ENCODE data around the gene CDH23.

CDH23 gene

DNA sequence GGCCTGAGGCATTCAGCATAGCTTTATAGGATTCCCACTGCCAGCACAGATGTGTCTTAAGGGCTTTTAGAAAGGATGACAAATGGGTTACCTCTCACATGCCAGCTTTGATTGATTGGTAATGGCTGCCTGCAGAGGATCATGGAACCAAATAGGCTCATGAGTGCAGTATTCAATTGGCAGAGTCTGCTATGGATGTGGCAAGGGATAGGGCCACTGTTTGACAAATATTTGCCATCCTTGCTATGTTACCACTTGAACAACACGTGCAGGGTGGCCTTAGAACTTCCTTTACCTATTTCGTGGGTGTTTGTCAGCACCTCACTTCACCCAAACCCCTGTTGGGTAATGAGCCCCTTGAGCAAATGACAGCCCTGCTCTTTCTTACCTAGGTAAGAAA, 183.7 kb downstream of the CDH23 start:
- Histone ChIP-seq H3K36me3 (ENCODE audit: control insufficient read depth in 5 of 5, insufficient read depth in 5 of 5, low read length in 5 of 5) (peaks cover 0 to 4% (median 3%) of the 10 kb centered on the region in 5 donors), H3K4me3 (ENCODE audit: low read depth in 1 of 5, low read length in 5 of 5) (no peak overlapping the region), H3K27me3 (ENCODE audit: control insufficient read depth in 5 of 5, insufficient read depth in 4 of 5, low read length in 5 of 5) (no peaks in the 10 kb centered on the region), H3K4me1 (ENCODE audit: control insufficient read depth in 5 of 5, insufficient read depth in 5 of 5, low read length in 5 of 5) (peaks cover 0 to 12% (median 10%) of the 10 kb centered on the region in 5 donors), H3K9me3 (ENCODE audit: control insufficient read depth in 5 of 5, low read length in 5 of 5) (no peaks in the 10 kb centered on the region), H3K27ac (ENCODE audit: low read depth, low read length) (no peak overlapping the region), H3K9ac (ENCODE audit: low read length in 5 of 5) (no peak overlapping the region)

- H3K27ac ChIP-seq (ENCODE audit: low read depth, low read length): no peak overlapping the region
- H3K9ac ChIP-seq (ENCODE audit: low read length in 5 of 5): no peak overlapping the region
- peaks cover 0 to 9% (median 5%) of the 10 kb centered on the region in 5 donors for H3K4me1 ChIP-seq (ENCODE audit: control insufficient read depth in 5 of 5, insufficient read depth in 5 of 5, low read length in 5 of 5)
- no peak overlapping the region for H3K4me3 ChIP-seq (ENCODE audit: low read depth in 1 of 5, low read length in 5 of 5)
- no peaks in the 10 kb centered on the region for H3K9me3 ChIP-seq (ENCODE audit: control insufficient read depth in 5 of 5, low read length in 5 of 5)
- peaks cover 0 to 4% (median 3%) of the 10 kb centered on the region in 5 donors for H3K36me3 ChIP-seq (ENCODE audit: control insufficient read depth in 5 of 5, insufficient read depth in 5 of 5, low read length in 5 of 5)
- H3K27me3 ChIP-seq (ENCODE audit: control insufficient read depth in 5 of 5, insufficient read depth in 4 of 5, low read length in 5 of 5): no peaks in the 10 kb centered on the region
These were observed 184.2 kb downstream of the CDH23 start for GRCh38 chr10:71580926-71581325.

DNA sequence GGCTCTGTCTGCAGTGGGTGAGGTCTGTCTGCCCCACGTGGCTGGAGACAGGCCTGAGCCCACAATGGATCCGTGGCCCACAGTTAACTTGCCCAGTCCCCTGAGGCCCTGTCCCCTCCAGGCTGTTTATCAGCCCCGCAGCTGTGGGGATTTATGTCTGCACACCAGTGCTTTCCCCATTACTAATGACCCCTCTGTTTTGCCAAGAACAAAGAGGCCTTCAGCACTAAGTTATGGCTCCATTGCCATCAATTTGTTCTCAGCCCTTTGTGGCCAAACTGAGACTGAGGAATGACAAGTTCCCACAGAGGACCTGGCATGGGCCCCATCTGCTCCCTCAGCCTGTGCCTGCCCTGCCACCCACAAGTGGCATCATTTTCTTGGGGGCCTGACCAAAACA, 184.7 kb downstream of the CDH23 start:
- Histone ChIP-seq H3K27ac (ENCODE audit: low read depth, low read length) (no peak overlapping the region), H3K4me1 (ENCODE audit: control insufficient read depth in 5 of 5, insufficient read depth in 5 of 5, low read length in 5 of 5) (peaks cover 0 to 4% (median under 1%) of the 10 kb centered on the region in 5 donors), H3K36me3 (ENCODE audit: control insufficient read depth in 5 of 5, insufficient read depth in 5 of 5, low read length in 5 of 5) (peaks cover 0 to 4% (median 3%) of the 10 kb centered on the region in 5 donors), H3K9me3 (ENCODE audit: control insufficient read depth in 5 of 5, low read length in 5 of 5) (no peaks in the 10 kb centered on the region), H3K27me3 (ENCODE audit: control insufficient read depth in 5 of 5, insufficient read depth in 4 of 5, low read length in 5 of 5) (no peaks in the 10 kb centered on the region), H3K9ac (ENCODE audit: low read length in 5 of 5) (no peak overlapping the region), H3K4me3 (ENCODE audit: low read depth in 1 of 5, low read length in 5 of 5) (no peak overlapping the region)

- Histone ChIP-seq H3K27me3 (ENCODE audit: control insufficient read depth in 5 of 5, insufficient read depth in 4 of 5, low read length in 5 of 5) (no peaks in the 10 kb centered on the region), H3K27ac (ENCODE audit: low read depth, low read length) (no peak overlapping the region), H3K4me3 (ENCODE audit: low read depth in 1 of 5, low read length in 5 of 5) (no peak overlapping the region), H3K4me1 (ENCODE audit: control insufficient read depth in 5 of 5, insufficient read depth in 5 of 5, low read length in 5 of 5) (peaks cover 0 to 3% (median 0%) of the 10 kb centered on the region in 5 donors), H3K9ac (ENCODE audit: low read length in 5 of 5) (no peak overlapping the region), H3K36me3 (ENCODE audit: control insufficient read depth in 5 of 5, insufficient read depth in 5 of 5, low read length in 5 of 5) (peaks cover 0 to 4% (median 3%) of the 10 kb centered on the region in 5 donors), H3K9me3 (ENCODE audit: control insufficient read depth in 5 of 5, low read length in 5 of 5) (no peaks in the 10 kb centered on the region)
These were observed 185.3 kb downstream of the CDH23 start for GRCh38 chr10:71582019-71582418.

GRCh38 chr10:71582506-71583475, 186.1 kb downstream of the CDH23 start:
- H3K27ac ChIP-seq (ENCODE audit: low read depth, low read length): no peak overlapping the region
- H3K4me1 ChIP-seq (ENCODE audit: control insufficient read depth in 5 of 5, insufficient read depth in 5 of 5, low read length in 5 of 5): peaks cover 0 to 3% (median 0%) of the 10 kb centered on the region in 5 donors
- H3K9ac ChIP-seq (ENCODE audit: low read length in 5 of 5): no peak overlapping the region
- H3K36me3 ChIP-seq (ENCODE audit: control insufficient read depth in 5 of 5, insufficient read depth in 5 of 5, low read length in 5 of 5): peaks cover 0 to 4% (median 1%) of the 10 kb centered on the region in 5 donors
- no peaks in the 10 kb centered on the region for H3K27me3 ChIP-seq (ENCODE audit: control insufficient read depth in 5 of 5, insufficient read depth in 4 of 5, low read length in 5 of 5)
- no peak overlapping the region for H3K4me3 ChIP-seq (ENCODE audit: low read depth in 1 of 5, low read length in 5 of 5)
- H3K9me3 ChIP-seq (ENCODE audit: control insufficient read depth in 5 of 5, low read length in 5 of 5): no peaks in the 10 kb centered on the region

- H3K27ac ChIP-seq (ENCODE audit: low read depth, low read length): no peak overlapping the region
- peaks cover 0 to 3% (median 1%) of the 10 kb centered on the region in 5 donors for H3K4me1 ChIP-seq (ENCODE audit: control insufficient read depth in 5 of 5, insufficient read depth in 5 of 5, low read length in 5 of 5)
- no peaks in the 10 kb centered on the region for H3K9me3 ChIP-seq (ENCODE audit: control insufficient read depth in 5 of 5, low read length in 5 of 5)
- H3K36me3 ChIP-seq (ENCODE audit: control insufficient read depth in 5 of 5, insufficient read depth in 5 of 5, low read length in 5 of 5): peaks cover 0 to 4% (median 0%) of the 10 kb centered on the region in 5 donors
- no peaks in the 10 kb centered on the region for H3K27me3 ChIP-seq (ENCODE audit: control insufficient read depth in 5 of 5, insufficient read depth in 4 of 5, low read length in 5 of 5)
- no peak overlapping the region for H3K9ac ChIP-seq (ENCODE audit: low read length in 5 of 5)
- no peak overlapping the region for H3K4me3 ChIP-seq (ENCODE audit: low read depth in 1 of 5, low read length in 5 of 5)
These were observed 187.7 kb downstream of the CDH23 start for GRCh38 chr10:71584461-71584860.

DNA sequence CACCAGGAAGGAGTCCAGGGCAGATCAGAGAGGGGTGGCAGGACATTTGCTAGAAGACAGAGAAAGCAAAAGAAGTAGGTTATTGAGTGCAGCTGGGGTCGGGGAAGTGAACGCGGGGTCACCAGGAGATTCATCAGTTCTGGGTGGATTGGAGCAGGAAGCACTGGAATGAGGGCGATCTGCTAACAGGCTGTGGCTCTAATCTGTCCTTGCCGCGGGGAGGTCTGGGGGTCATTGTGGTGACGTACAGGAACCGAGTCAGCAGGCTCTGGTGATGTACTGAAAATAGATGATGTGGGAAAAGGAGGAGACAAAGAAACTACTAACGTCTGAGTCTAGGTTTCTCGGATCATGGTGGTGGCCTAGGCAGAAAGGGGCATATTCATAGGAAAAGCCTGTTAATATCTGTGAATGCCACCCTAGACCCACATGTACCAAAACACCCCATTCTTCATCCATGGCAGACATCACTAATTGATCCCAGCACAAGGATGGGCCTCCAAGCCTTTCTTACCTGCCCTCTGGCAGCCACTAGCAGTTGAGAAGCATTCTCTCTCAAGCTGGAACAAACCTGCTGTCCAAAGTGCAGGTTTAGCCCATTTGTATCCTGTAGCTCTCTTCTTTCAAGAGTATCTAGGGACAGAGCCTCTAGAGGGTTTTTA, 188.3 kb downstream of the CDH23 start:
- no peak overlapping the region for H3K4me3 ChIP-seq (ENCODE audit: low read depth in 1 of 5, low read length in 5 of 5)
- no peaks in the 10 kb centered on the region for H3K9me3 ChIP-seq (ENCODE audit: control insufficient read depth in 5 of 5, low read length in 5 of 5)
- no peak overlapping the region for H3K9ac ChIP-seq (ENCODE audit: low read length in 5 of 5)
- H3K27ac ChIP-seq (ENCODE audit: low read depth, low read length): no peak overlapping the region
- H3K36me3 ChIP-seq (ENCODE audit: control insufficient read depth in 5 of 5, insufficient read depth in 5 of 5, low read length in 5 of 5): peaks cover 0 to 4% (median 0%) of the 10 kb centered on the region in 5 donors
- no peaks in the 10 kb centered on the region for H3K27me3 ChIP-seq (ENCODE audit: control insufficient read depth in 5 of 5, insufficient read depth in 4 of 5, low read length in 5 of 5)
- peaks cover 0 to 7% (median 6%) of the 10 kb centered on the region in 5 donors for H3K4me1 ChIP-seq (ENCODE audit: control insufficient read depth in 5 of 5, insufficient read depth in 5 of 5, low read length in 5 of 5)

DNA sequence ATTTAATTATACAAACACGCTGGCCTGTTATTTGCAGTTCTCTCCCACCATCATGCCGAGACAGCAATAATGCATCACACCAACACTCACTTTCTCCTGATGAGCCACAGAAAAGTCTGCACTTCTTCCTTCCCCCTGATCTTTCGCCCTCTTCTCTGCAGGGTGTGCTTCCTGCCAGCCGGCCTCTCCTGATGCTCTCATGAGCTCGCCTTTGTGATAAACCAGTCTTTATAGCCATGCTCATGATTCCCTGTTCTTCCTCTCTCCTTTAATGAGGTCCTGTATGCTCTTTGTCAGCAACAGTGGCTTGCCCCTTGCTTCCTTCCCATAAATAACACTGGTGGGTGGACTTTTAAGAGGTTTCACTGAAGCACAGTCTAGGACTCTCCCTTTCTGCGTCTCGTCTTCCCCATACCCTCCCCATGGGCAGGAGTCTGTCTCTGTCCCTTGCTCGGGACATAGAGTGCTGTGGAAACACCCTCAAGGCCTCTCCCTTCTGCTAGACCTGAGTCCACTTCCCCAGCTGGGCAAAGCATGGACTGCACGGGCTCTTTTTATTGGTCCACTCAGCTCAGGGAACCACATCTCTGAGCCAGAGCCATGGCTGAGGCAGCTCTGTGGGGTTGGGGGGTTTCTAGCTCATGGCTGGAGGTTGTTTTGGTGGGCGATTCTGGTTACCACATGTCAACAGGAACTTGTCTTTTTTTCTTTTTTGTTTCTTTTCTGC, 189.0 kb downstream of the CDH23 start:
- peaks cover 0 to 13% (median 10%) of the 10 kb centered on the region in 5 donors for H3K4me1 ChIP-seq (ENCODE audit: control insufficient read depth in 5 of 5, insufficient read depth in 5 of 5, low read length in 5 of 5)
- no peak overlapping the region for H3K4me3 ChIP-seq (ENCODE audit: low read depth in 1 of 5, low read length in 5 of 5)

DNA sequence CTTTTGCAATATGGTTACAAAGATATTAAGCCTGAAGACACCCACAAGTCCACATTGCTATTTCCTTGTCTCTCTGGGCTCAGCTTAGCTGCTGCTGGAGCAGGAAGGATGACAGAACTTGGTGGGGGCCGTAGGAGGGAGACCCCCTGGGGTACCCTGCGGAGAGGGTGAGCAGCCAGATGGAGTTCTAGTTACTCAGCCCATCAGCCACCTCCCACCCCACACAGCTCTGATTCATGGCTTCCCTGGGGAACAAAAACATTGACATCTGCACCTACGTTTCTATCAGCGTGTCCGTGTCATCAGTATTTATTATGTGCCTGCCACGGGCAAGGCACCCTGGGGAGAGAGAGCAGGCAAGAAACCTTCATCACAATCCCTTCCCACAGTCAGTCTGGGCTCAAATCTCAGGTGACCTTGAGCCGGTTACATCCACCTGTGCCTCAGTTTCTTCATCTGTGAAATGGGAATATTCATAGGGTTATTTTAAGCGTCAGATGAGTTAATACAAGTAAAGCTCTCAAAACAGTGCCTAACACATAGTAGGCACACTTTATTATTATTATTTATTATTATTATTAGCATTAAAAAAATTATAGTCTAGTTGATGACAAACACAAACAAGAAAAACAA, 191.3 kb downstream of the CDH23 start:
- Histone ChIP-seq H3K9me3 (ENCODE audit: control insufficient read depth in 5 of 5, low read length in 5 of 5) (no peaks in the 10 kb centered on the region), H3K36me3 (ENCODE audit: control insufficient read depth in 5 of 5, insufficient read depth in 5 of 5, low read length in 5 of 5) (peaks cover 0 to 3% (median 0%) of the 10 kb centered on the region in 5 donors), H3K4me1 (ENCODE audit: control insufficient read depth in 5 of 5, insufficient read depth in 5 of 5, low read length in 5 of 5) (peaks cover 0 to 13% (median 10%) of the 10 kb centered on the region in 5 donors), H3K27me3 (ENCODE audit: control insufficient read depth in 5 of 5, insufficient read depth in 4 of 5, low read length in 5 of 5) (no peaks in the 10 kb centered on the region), H3K27ac (ENCODE audit: low read depth, low read length) (no peak overlapping the region), H3K4me3 (ENCODE audit: low read depth in 1 of 5, low read length in 5 of 5) (no peak overlapping the region), H3K9ac (ENCODE audit: low read length in 5 of 5) (no peak overlapping the region)

More for the DNA sequence above, 189.0 kb downstream of the CDH23 start:
- Histone ChIP-seq H3K9ac (ENCODE audit: low read length in 5 of 5) (no peak overlapping the region), H3K27me3 (ENCODE audit: control insufficient read depth in 5 of 5, insufficient read depth in 4 of 5, low read length in 5 of 5) (no peaks in the 10 kb centered on the region), H3K36me3 (ENCODE audit: control insufficient read depth in 5 of 5, insufficient read depth in 5 of 5, low read length in 5 of 5) (peaks cover 0 to 3% (median 0%) of the 10 kb centered on the region in 5 donors), H3K27ac (ENCODE audit: low read depth, low read length) (no peak overlapping the region), H3K9me3 (ENCODE audit: control insufficient read depth in 5 of 5, low read length in 5 of 5) (no peaks in the 10 kb centered on the region)

All from subcutaneous abdominal adipose tissue (tissue), 5 donors.